GM12875 (cell line): Measurements from ENCODE around the gene ANKRD42.

Experiments used
- H3K4me3 ChIP-seq: one replicate; pipeline ENCODE4 v1.5.1; 2011; ENCODE audit warnings: low read depth, low read length, control low read depth
- TF ChIP-seq, protein P1 (sequence below): IDR thresholded peaks from 2 replicates; pipeline ENCODE4 v1.5.1; 2011; ENCODE audit warnings: low read depth, mild to moderate bottlenecking, control low read depth, inconsistent platforms, low read length, moderate library complexity, borderline replicate concordance; ENCODE audit not compliant: insufficient read depth

Gene ANKRD42

DNA sequence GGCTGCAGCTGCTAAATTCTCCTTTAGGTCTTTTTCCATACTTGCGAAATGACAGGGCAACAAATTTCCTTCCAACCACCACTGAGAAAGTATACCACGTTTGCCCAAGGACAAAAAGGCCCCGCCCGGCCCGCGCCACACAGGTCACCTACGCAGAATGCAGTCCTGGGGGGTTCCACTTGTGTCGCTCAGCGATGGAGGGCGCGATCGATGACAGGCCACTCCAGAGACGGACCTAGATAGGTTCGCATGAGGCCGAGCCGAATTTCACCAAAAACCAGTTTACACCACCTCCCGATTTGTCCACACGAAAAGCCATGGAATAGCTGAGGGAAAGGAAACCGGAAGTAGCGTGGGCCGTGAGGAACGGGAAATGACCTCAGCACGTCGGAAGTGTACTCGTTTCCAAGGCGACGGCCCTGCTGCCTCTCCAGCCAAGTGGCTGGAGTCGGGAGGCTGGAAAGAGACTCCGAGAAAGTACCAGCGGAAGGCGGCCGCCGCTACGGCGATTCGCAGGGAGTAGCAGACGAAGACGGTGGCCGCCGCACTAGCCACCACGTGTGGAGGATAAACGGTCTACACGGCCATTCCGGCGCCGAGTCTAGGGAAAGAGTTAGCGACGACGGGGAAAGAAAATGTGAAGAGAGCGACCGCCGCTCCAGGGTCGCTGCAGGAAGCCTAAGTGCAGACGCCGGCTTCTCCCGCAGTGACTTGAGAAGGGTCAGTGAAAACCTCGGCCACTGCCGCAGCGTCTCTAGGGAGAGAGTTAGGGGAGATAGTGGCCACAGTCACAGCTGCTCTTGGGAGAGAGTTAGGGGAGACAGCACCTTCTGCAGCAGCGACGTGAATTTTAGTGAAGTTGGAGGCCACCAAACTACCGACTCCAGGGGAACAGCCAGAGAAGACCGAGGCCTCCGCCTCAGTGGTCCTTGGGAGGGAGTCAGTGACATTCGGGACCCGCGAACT, at the start of gene ANKRD42:
Gene ANKRD42 (plus strand): TSS at position 398 of the 966 bp plus-strand sequence. CDS start 959 bp downstream, outside the sequence.
- H3K4me3 ChIP-seq: peak within 1 kb of the TSS; percentile 82
- TF ChIP-seq, protein P1, sequence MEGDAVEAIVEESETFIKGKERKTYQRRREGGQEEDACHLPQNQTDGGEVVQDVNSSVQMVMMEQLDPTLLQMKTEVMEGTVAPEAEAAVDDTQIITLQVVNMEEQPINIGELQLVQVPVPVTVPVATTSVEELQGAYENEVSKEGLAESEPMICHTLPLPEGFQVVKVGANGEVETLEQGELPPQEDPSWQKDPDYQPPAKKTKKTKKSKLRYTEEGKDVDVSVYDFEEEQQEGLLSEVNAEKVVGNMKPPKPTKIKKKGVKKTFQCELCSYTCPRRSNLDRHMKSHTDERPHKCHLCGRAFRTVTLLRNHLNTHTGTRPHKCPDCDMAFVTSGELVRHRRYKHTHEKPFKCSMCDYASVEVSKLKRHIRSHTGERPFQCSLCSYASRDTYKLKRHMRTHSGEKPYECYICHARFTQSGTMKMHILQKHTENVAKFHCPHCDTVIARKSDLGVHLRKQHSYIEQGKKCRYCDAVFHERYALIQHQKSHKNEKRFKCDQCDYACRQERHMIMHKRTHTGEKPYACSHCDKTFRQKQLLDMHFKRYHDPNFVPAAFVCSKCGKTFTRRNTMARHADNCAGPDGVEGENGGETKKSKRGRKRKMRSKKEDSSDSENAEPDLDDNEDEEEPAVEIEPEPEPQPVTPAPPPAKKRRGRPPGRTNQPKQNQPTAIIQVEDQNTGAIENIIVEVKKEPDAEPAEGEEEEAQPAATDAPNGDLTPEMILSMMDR: no peak

DNA sequence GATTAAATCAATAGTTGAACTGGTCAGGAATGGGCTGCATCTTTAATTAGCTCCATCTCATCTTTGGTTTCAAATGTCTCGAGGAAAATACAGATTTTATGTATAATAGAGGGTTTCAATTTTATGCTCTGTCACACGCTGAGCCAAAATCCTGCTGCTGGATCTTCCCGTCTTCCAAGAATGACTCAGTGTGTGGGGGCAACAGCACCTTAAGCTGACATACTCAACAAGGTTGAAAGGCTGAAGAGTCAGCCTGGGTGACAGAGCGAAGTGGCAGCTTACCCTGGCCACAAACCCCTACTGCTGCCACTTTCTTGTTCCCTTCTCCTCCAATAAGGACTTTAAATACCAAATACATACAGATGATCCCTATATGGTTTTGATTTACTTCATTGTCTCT, 45.6 kb upstream of the ANKRD42 start:
- TF ChIP-seq, protein P1: no peak
- H3K4me3 ChIP-seq: no peak overlapping the region

DNA sequence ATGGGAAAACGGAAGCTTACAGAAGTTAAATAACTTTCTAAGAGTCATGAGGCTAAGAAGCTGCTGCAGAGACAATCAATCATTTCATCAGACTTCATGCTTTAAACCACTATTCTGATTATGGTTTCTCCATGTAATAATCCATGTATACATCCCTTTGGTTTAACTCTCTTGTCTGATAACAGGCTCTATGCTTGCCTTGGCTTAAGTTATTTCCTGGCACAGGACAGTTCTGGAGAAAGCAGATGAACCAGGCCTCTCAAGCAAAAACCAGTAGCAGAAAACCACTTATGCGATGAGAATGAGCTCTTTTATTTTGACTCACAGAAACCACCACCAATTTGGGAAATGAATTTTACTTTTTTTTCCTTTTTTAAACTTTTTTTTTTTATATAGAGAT, 43.1 kb upstream of the ANKRD42 start:
- H3K4me3 ChIP-seq: no peak overlapping the region
- TF ChIP-seq, protein P1: no peak

DNA sequence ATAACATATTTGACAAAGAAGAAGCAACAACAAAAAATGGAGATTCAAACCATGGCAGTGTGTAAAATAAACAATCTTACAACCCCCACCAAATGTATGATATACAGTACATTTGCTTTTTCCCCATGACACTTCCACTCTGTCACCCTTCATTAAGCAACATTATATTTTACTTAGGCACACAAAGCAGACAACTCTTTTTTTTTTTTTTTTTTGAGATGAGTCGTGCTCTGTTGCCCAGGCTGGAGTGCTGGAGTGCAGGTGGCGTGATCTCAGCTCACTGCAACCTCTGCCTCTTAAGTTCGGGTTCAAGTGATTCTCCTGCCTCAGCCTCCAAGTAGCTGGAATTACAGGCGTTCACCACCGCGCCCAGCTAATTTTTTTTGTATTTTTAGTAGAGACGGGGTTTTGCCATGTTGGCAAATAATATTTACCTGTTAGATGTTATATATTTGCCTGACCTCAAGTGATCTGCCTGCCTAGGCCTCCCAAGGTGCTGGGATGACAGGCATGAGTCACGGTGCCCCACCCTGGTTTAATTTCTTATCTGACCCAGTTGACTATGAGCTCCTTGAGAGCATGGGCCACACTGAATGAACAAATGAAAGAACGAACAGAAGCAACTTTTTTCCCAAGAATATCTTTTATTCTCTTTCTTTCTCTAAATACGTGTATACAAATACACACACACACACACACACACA, 42.1 kb upstream of the ANKRD42 start:
- TF ChIP-seq, protein P1: no peak
- no peak overlapping the region for H3K4me3 ChIP-seq

DNA sequence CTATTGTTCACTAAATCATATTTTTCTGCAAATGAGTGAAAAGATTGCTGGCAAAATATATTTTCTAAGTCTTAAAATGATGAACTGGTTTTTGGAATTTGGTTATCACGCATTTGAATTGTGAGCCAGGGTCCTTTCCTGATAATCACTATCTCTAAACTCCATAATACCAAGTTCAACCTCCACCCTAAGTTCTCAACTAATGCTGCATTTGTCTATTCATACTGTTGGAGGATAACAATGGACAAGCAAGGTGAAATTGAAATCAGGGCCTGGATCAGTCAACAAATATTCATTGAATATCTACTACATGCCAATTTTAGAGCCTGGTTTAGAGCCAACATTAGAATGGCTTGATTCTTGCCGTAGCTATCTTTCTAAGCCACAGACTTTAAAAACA, 41.2 kb upstream of the ANKRD42 start:
- no peak overlapping the region for H3K4me3 ChIP-seq
- TF ChIP-seq, protein P1: no peak

DNA sequence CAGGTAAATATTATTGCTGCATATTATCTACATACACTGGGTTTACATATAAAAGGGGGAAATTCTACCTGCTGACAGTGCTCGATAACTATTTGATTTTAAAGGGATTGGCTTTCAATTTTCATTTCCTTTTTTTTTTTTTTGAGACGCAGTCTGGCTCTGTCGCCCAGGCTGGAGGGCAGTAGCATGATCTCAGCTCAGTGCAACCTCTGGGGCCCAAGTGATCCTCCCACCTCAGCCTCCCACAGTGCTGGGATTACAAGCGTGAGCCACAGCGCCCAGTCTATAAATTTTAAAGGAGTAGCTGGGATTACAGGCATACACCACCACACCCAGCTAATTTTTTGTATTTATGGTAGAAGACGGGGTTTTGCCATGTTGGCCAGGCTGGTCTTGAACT, 39.7 kb upstream of the ANKRD42 start:
- no peak overlapping the region for H3K4me3 ChIP-seq
- TF ChIP-seq, protein P1: no peak
